Stimulated activated CD4-positive, alpha-beta T cell treated with anti-CD3 and anti-CD28 coated beads, Interleukin-4, amount 100 ng/mL, for 48 hours (primary cell): Measurements from ENCODE around the gene KRTAP4-11.
"Not testable (repeated sequence)": the region's sequence is repeated elsewhere in the genome, so short reads cannot be mapped to it uniquely, and the experiment has no call there.

Source experiments
- DNase-seq, 2 donors: peaks; one replicate each; pipeline ENCODE4 v3.0.0-alpha.2; 2020; ENCODE audit warnings: low read depth in 2 of 2

Gene KRTAP4-11

GRCh38 chr17:41117846-41118386 is at the start of gene KRTAP4-11:
Gene KRTAP4-11 (minus strand): TSS chr17:41118373. CDS start chr17:41118315, 58 bp downstream.
- not testable (repeated sequence) for DNase-seq

DNA sequence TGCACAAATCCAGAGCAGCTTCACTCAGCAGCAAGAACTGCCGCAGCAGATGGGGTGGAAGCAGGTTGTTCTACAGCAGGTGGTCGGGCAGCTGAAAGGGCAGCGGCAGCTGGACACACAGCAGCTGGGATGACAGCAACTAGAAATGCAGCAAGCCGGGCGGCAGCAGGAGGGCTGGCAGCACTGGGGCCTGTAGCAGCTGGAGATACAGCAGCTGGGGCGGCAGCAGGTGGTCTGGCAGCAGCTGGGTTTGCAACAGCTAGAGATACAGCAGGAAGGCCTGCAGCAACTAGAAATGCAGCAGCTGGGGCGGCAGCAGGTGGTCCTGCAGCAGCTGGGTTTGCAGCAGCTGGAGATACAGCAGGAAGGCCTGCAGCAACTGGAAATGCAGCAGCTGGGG is 49.4 kb upstream of the KRTAP4-11 start:
- DNase-seq, result no peak

GRCh38 chr17:41163828-41164227 is 45.7 kb upstream of the KRTAP4-11 start:
- no peak for DNase-seq

GRCh38 chr17:41160648-41161047 is 42.5 kb upstream of the KRTAP4-11 start, which contains the start of gene KRTAP4-4:
Gene KRTAP4-4 (minus strand): TSS chr17:41160748. CDS start chr17:41160691, 57 bp downstream.
- DNase-seq, result no peak

DNA sequence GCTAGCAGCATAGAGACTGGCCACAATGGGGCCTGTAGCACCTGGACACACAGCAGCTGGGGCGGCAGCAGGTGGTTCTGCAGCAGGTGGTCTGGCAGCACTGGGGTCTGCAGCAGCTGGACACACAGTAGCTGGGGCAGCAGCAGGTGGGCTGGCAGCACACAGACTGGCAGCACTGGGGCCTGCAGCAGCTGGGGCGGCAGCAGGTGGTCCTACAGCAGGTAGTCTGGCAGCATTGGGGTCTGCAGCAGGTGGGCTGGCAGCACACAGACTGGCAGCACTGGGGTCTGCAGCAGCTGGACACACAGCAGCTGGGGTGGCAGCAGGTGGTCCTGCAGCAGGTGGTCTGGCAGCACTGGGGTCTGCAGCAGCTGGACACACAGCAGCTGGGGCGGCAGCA is 42.0 kb upstream of the KRTAP4-11 start:
- DNase-seq, result not testable (repeated sequence)

- DNase-seq, result no peak
These were observed 35.7 kb upstream of the KRTAP4-11 start for GRCh38 chr17:41153856-41154255.

- DNase-seq, result no peak
These were observed 33.4 kb upstream of the KRTAP4-11 start for GRCh38 chr17:41151525-41151924.

- no peak for DNase-seq
These were observed 31.9 kb upstream of the KRTAP4-11 start for GRCh38 chr17:41150026-41150425.

DNA sequence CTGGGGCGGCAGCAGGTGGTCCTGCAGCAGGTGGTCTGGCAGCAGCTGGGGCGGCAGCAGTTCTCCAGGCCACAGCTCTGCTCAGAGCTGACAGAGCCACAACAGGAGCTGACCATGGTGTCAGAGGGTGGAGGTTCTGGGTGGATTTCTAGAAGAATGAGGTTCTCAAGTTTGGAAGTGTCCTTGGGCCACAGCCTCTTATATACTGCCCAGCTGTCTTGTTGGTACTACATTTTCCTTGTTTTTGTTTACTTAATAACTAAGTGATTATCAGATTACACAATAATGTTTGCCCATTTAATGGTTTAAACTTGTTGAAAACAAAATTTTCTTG is 31.4 kb upstream of the KRTAP4-11 start, which contains the start of gene KRTAP4-5:
Gene KRTAP4-5, minus strand, starts transcription at position 174 of the 334 bp plus-strand sequence. Its CDS starts 58 bp downstream, at position 116.
- no peak for DNase-seq

DNA sequence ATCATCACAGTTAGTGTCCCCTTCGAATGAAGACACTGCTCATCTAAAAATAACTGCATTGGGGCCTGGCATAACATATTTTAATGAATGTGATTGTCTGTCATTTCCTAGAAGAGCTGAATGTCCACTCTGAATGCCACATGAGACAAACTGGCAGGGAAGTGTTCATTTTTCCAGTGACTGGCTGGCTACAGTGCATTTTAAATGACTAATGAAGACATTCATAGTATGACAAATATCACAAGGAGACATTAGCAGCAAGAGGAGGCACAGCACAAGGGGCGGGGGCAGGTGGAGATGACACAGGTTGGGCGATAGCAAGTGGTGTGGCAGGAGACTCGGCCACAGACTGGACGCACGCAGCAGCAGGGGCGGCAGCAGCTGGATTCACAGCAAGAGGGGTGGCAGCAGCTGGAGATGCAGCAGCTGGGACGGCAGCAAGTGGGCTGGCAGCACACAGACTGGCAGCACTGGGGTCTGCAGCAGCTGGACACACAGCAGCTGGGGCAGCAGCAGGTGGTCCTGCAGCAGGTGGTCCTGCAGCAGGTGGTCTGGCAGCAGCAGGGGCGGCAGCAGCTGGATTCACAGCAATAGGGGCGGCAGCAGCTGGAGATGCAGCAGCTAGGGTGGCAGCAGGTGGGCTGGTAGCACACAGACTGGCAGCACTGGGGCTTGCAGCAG is 30.9 kb upstream of the KRTAP4-11 start:
- DNase-seq, result not testable (repeated sequence)

DNA sequence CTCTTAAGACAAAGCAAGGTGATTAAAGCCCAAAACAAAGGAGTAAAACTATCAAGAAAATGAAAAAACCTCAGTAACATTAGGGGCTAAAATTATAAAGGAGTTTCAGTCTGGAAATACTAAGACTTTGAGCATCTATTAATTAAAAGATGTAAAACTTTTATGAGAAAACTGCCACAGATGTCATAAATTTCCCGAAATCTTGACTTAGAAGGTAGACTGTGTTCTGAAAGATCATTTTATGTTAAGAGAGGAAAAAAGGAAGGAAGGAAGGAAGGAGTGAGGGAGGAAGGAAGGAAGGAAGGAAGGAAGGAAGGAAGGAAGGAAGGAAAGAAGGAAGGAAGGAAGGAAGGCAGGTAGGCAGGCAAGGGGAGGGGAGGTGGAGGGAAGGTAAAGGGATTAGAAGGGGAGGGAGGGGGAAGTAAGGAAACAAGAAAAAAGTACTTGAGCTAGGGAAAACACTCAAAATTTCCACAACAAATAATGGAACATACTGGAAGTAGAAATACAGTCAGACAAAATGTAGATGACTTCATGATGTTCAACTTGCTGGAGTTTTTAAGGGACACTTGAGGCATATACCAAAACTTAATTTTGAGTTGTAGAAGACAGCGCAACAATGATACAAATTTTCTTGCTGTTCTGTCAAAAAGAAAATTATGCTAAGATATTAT is 29.5 kb upstream of the KRTAP4-11 start:
- DNase-seq, result no peak

GRCh38 chr17:41145261-41145660 is 27.1 kb upstream of the KRTAP4-11 start:
- DNase-seq, result no peak

GRCh38 chr17:41144846-41145245 is 26.7 kb upstream of the KRTAP4-11 start:
- DNase-seq, result no peak

DNA sequence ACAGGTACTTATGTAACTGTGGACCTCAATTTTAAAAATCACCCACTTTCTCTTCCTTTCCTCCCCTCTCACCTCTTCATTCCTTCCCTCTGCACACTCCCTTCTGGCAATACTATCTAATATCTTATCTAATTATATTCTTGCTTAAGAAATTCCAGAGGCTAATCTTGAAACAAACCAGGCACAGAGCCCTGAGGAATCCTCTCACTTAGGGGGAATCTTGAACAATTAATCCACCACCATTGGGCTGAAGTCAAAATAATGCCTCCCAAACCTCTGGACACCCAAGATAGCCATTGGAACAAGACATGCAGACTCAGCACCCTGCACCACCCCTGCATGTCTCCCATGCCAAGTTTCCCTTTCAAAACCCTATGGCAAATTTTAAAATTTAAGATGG is 23.2 kb upstream of the KRTAP4-11 start:
- DNase-seq, result no peak

DNA sequence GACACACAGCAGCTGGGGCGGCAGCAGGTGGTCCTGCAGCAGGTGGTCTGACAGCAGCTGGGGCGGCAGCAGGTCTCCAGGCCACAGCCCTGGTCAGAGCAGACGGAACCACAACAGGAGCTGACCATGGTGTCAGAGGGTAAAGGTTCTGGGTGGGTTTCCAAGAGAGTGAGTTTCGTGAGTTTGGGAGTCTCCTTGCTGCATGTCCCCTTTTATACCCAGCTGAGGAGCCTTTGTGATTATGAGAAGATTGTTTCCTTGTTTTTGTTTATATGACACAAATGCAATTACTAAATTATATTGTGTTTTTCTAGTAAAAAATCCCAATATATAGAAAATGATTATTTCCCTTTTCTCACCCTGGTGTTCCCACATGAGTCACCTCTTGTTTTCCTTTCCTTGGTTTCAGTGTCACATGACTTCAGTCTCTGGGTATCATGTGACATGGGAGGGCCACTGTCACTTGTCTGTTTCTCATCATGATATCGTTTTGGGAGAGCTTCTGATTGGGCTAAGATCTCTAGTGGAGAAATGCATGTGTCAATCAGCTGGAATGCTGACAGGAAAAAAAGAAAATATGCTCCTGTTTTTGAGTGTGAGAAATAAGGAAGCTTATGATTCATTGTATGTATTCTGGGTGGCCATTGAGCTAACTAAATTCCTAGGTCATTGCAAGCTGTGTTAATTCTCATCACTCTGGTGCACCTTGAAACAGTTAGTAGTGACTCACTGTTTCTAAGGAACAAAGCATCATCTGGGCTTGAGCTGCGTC is 22.4 kb upstream of the KRTAP4-11 start, which contains the start of gene KRTAP4-6:
Gene KRTAP4-6, minus strand, starts transcription at position 185 of the 772 bp plus-strand sequence. Its CDS starts 57 bp downstream, at position 128.
- no peak for DNase-seq

GRCh38 chr17:41139865-41140264 is 21.7 kb upstream of the KRTAP4-11 start:
- not testable (repeated sequence) for DNase-seq

DNA sequence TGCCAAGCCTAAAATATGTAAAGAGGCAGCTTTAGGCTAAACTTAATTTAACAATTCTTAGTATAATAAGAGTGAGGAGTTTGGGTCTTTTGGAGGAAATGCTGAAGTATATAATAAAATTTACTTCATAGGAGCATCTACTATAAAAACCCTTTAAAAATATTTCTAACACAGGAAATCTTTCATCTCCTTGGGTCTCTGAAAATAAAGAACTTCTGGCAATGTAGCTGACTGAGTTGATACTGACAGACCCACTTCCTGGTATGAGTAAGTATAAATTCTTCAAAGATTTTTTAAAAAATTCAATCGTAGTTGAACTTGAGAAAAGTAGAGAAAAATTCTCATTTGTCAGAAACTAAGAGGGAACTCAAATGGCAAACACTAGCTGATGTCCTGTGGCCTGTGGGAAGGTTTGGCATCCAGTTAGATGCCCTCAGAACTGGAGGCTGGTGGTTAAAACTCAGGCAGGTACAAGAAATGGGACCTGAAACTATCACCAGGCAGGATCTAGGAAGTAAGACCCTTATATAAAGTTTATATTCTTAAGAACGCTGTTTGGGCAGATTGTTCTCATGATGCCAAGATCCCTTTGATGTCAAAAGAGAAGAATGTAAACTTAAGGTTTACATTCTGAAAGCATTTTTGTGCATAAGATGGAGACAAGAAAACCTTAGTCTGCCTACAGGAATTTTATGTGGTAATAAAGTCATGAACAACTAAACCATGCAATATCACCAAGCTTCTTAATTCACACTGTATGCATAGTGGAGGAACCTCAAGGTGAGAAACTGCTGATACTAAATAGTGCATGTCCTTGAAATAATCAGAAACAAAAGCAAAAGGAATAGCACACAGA is 15.9 kb upstream of the KRTAP4-11 start:
- no peak for DNase-seq

- no peak for DNase-seq
These were observed 13.8 kb upstream of the KRTAP4-11 start for GRCh38 chr17:41131979-41132378.

- no peak for DNase-seq
These were observed 9.2 kb upstream of the KRTAP4-11 start for GRCh38 chr17:41127371-41127770.

- DNase-seq, result no peak
These were observed 8.2 kb upstream of the KRTAP4-11 start for GRCh38 chr17:41126412-41126811.

DNA sequence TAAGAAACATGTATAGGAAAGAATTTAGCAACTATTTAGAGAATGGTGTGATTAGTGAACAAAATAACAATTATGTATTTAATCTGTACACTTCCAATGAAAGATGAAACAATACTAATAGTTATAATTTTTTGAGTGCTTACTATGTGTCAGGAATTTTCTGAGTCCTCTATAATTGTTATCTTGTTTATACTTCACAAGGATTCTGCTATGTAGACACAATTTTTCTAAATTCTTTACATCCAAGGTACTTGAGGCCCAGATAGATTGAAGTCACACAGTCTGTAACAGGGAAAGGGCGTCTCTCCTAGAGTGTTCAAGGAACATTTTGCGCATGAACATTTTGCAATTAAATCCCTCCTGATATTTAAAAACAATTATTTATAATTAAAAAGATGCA is 6.9 kb upstream of the KRTAP4-11 start:
- no peak for DNase-seq
